ENCODE data around the gene CEP192. TPM values are rescaled to one million over a fixed set of nuclear protein-coding genes. Genes with fewer than 3 reads are reported as not detected.

Gene CEP192
- total and polyA plus RNA-seq, 2 donors from 2014 or later, result 4.9 to 31.7 TPM

DNA sequence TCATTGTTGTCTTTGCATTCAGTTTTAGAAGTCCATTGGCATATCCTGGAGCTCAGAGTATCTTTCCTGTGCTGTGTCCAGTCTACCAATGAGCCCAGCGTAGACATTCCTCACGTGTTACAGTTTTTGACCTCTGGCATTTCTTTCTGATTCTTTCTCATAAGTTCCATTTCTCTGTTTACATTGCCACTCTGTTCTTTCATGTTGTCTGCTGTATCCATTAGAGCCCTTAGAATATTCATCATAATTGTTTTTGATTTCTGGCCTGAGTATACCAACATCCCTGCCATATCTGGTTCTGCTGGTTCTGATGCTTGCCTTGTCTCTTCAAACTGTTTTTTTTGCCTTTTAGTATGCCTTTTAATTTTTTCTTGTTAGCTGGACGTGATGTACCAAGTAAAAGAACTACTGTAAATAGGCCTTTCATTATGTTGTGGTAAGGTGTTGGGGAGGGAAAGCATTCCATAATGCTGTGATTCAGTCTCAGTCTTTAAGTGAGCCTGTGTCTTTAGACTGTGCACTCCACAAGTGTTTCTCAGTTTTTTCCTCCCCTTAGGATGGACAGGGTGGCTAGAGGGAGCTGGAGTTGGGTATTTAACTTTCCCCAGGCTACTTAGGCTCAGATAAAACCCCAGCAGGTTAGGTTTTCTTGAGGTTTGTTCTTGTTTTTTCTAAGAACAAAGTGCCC is 35.6 kb downstream of the CEP192 start:
- peaks cover 5 to 11% (median 7%) of the 10 kb centered on the region in 3 donors for H3K36me3 ChIP-seq (ENCODE audit: control insufficient read depth in 2 of 3, insufficient read depth in 3 of 3, low read length in 3 of 3)
- FAIRE-seq (no peak), DNase-seq (no peak)
- TF ChIP-seq, protein P1, sequence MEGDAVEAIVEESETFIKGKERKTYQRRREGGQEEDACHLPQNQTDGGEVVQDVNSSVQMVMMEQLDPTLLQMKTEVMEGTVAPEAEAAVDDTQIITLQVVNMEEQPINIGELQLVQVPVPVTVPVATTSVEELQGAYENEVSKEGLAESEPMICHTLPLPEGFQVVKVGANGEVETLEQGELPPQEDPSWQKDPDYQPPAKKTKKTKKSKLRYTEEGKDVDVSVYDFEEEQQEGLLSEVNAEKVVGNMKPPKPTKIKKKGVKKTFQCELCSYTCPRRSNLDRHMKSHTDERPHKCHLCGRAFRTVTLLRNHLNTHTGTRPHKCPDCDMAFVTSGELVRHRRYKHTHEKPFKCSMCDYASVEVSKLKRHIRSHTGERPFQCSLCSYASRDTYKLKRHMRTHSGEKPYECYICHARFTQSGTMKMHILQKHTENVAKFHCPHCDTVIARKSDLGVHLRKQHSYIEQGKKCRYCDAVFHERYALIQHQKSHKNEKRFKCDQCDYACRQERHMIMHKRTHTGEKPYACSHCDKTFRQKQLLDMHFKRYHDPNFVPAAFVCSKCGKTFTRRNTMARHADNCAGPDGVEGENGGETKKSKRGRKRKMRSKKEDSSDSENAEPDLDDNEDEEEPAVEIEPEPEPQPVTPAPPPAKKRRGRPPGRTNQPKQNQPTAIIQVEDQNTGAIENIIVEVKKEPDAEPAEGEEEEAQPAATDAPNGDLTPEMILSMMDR (IDR thresholded peaks at IDR 0.05; ENCODE audit: borderline replicate concordance, extremely low read depth, insufficient read depth), result no peak
- no peak overlapping the region for H3K27ac ChIP-seq (ENCODE audit: low read depth in 2 of 2, low read length in 2 of 2)
- intact Hi-C loops (cut with DNase I), result no loop called here
- H3K4me3 ChIP-seq (ENCODE audit: low read length in 3 of 3), result no peak overlapping the region
- no peaks in the 10 kb centered on the region for H3K4me1 ChIP-seq (ENCODE audit: control insufficient read depth in 2 of 3, insufficient read depth in 2 of 3, low read depth in 1 of 3, low read length in 3 of 3)
- no peaks in the 10 kb centered on the region for H3K9me3 ChIP-seq (ENCODE audit: control insufficient read depth in 2 of 3, insufficient read depth in 1 of 3, low read length in 3 of 3)
- no peak overlapping the region for H3K9ac ChIP-seq (ENCODE audit: low read length in 3 of 3)
- H3K27me3 ChIP-seq (ENCODE audit: control insufficient read depth, insufficient read depth, low read length), result no peaks in the 10 kb centered on the region

DNA sequence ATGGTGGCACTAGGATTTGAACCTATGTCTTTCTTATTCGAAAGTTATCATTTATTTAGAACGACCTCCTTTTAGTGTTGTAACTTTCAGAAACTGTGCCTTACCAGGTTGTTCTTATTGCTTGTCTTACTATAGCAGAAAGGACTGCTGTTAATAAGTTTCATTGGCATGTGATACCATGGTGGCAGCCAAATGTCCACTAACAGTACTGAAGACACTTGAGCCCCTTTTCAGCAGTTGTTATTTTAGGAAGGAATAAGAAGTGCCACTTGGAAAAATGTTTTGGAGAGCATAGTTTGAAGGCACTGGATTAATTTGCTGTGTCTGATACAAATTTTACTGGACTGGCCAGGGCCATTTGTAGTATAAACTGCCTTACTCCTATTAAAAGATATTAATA is 37.7 kb downstream of the CEP192 start:
- TF ChIP-seq, protein P1 (IDR thresholded peaks at IDR 0.05; ENCODE audit: borderline replicate concordance, extremely low read depth, insufficient read depth), result no peak
- Histone ChIP-seq H3K27ac (ENCODE audit: low read depth in 2 of 2, low read length in 2 of 2) (no peak overlapping the region), H3K9me3 (ENCODE audit: control insufficient read depth in 2 of 3, insufficient read depth in 1 of 3, low read length in 3 of 3) (no peaks in the 10 kb centered on the region), H3K4me3 (ENCODE audit: low read length in 3 of 3) (no peak overlapping the region), H3K4me1 (ENCODE audit: control insufficient read depth in 2 of 3, insufficient read depth in 2 of 3, low read depth in 1 of 3, low read length in 3 of 3) (no peaks in the 10 kb centered on the region), H3K36me3 (ENCODE audit: control insufficient read depth in 2 of 3, insufficient read depth in 3 of 3, low read length in 3 of 3) (peaks cover 7 to 12% (median 9%) of the 10 kb centered on the region in 3 donors), H3K9ac (ENCODE audit: low read length in 3 of 3) (no peak overlapping the region), H3K27me3 (ENCODE audit: control insufficient read depth, insufficient read depth, low read length) (no peaks in the 10 kb centered on the region)
- FAIRE-seq (no peak), DNase-seq (no peak)
- intact Hi-C loops (cut with DNase I), result no loop called here

DNA sequence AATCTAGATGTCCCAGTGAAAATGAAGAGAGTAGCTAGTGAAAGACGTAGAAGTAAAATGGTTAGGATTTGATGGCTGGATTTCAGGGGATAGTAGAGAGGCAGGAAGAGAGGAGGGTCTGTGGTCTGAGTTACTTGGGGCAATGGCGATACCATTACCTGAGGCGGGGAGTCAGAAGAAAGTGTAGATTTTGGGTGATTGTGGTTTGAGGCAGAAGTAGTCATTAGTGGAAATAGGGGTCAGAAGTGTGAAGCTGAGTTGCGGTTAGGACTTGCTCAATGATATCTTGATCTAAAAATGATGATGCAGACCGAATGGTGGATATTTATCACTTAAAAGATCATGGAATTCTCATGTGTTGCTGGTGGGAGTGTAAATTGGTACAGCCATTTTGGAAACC is 41.0 kb downstream of the CEP192 start:
- no peaks in the 10 kb centered on the region for H3K4me1 ChIP-seq (ENCODE audit: control insufficient read depth in 2 of 3, insufficient read depth in 2 of 3, low read depth in 1 of 3, low read length in 3 of 3)
- intact Hi-C loops (cut with DNase I), result no loop called here
- FAIRE-seq, result no peak
- no peak for DNase-seq
- peaks cover 5 to 7% (median 6%) of the 10 kb centered on the region in 3 donors for H3K36me3 ChIP-seq (ENCODE audit: control insufficient read depth in 2 of 3, insufficient read depth in 3 of 3, low read length in 3 of 3)
- no peak overlapping the region for H3K27ac ChIP-seq (ENCODE audit: low read depth in 2 of 2, low read length in 2 of 2)
- no peak overlapping the region for H3K9ac ChIP-seq (ENCODE audit: low read length in 3 of 3)
- H3K27me3 ChIP-seq (ENCODE audit: control insufficient read depth, insufficient read depth, low read length), result no peaks in the 10 kb centered on the region
- TF ChIP-seq, protein P1 (IDR thresholded peaks at IDR 0.05; ENCODE audit: borderline replicate concordance, extremely low read depth, insufficient read depth), result no peak
- no peak overlapping the region for H3K4me3 ChIP-seq (ENCODE audit: low read length in 3 of 3)
- H3K9me3 ChIP-seq (ENCODE audit: control insufficient read depth in 2 of 3, insufficient read depth in 1 of 3, low read length in 3 of 3), result no peaks in the 10 kb centered on the region
